H1 (cell line): ENCODE data around the gene LTF. TPM values are rescaled to one million over a fixed set of nuclear protein-coding genes. Genes with fewer than 3 reads are reported as not detected.

Source experiments
- CTBP2 ChIP-seq: IDR thresholded peaks from 2 replicates; pipeline ENCODE4 v1.7.0; 2011; ENCODE audit warnings: borderline replicate concordance, mild to moderate bottlenecking, moderate library complexity, mixed read lengths, low read length; ENCODE audit not compliant: insufficient read depth, insufficient read length
- GABPA ChIP-seq: IDR thresholded peaks from 2 replicates; pipeline ENCODE4 v1.6.1; 2011; ENCODE audit warnings: mild to moderate bottlenecking, low read length, moderate library complexity, borderline replicate concordance; ENCODE audit not compliant: insufficient read depth
- HDAC2 ChIP-seq, 2 experiments: fragments of 300-600 bp in 1 of 2; sonication (generic) in 1 of 2; IDR thresholded peaks; 2 replicates each; pipeline ENCODE4 v1.6.1; 2011 to 2012; ENCODE audit warnings: low read depth in 2 of 2, low read length in 2 of 2, mild to moderate bottlenecking in 2 of 2, moderate library complexity in 2 of 2, borderline replicate concordance in 1 of 2, inconsistent platforms in 1 of 2
- POLR2AphosphoS5 ChIP-seq: IDR thresholded peaks from 2 replicates; pipeline ENCODE4 v1.6.1; 2011; ENCODE audit warnings: low read depth, low read length
- RNF2 ChIP-seq: fragments of 200-900, 300-1000 bp; sonication (generic); IDR thresholded peaks from 2 replicates; pipeline ENCODE4 v1.7.1; 2016; ENCODE audit warnings: borderline replicate concordance, low read depth, mild to moderate bottlenecking, antibody characterized with exemption, low read length; ENCODE audit not compliant: poor library complexity, severe bottlenecking; ENCODE audit errors: missing control alignments
- SAP30 ChIP-seq: fragments of 300-600 bp; sonication (generic); IDR thresholded peaks from 2 replicates; pipeline ENCODE4 v1.7.1; 2012; ENCODE audit warnings: low read length, moderate library complexity, mild to moderate bottlenecking, inconsistent platforms; ENCODE audit not compliant: insufficient read depth, insufficient replicate concordance
- TAF1 ChIP-seq: IDR thresholded peaks from 2 replicates; pipeline ENCODE4 v1.6.1; 2011; ENCODE audit warnings: mild to moderate bottlenecking, low read depth, low read length
- polyA plus RNA-seq, 7 experiments: library from polyadenylated mRNA; depleted of rRNA in 3 of 7; stranded (reverse) in 5 of 7; unstranded in 2 of 7; fragments of >200 nt in 5 of 7; fragments of 200-250 nt in 2 of 7; gene quantifications; 1 replicate in 5 of 7; 2 replicates in 1 of 7; 4 replicates in 1 of 7; pipeline versions ENCODE4 v1.2.1 to v1.2.3, GENCODE V29; 2011 to 2013; ENCODE audit warnings: missing spikeins in 2 of 7, mixed read lengths in 2 of 7
- total RNA-seq: library from RNA; stranded (reverse); fragmentation: NEBNext Ultra II Directional; extraction: Animal tissue kit (Norgen Biotek cat#: 25700); gene quantifications from 2 replicates; pipeline ENCODE4 v1.2.1, GENCODE V29; 2021

The LTF gene
- total and polyA plus RNA-seq, 2 of the 8 experiments (the other 6 are each of a cell fraction or from before 2014, with no cell fraction given), result 0.23 to 0.99 TPM

DNA sequence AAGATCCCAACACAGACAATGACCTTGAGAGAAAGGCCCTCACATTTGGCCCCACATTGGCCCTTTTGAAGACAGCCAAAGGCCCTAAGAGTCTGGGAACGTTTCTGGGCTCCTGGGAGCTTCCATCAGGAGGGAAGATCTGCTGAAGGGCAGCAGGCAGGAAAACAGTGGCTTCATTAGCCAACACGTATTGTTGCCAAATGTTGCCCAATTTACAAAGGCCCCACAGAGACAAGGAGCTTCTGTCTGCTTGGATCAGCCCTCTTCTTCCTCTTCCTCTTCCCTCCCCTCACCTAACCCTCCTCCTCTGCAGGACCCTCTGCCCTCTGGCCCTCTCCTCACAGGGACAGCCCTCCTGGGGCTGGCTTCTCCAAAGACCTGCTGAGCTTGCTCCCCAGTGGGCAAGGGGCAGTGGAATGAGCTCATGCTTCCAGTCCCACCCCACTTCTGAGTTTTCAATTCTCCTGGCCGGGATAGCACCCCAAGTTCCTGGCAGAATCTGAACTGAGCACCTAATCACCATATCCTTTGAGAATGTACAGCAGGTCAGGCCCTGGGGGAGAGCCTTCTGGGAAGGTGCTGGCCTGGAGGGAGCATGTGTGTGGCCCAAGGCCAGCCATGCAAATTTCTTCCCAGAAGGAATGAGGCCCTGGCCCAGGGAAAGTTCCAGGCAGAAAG is 5.1 kb upstream of the LTF start (continued):
- TF ChIP-seq SAP30 (no peak), POLR2AphosphoS5 (no peak), HDAC2 (IDR thresholded peaks at IDR 0.05; ENCODE audit: borderline replicate concordance in 1 of 2, low read depth in 2 of 2, low read length in 2 of 2) (no peak), GABPA (no peak), CTBP2 (no peak), RNF2 (no peak), TAF1 (no peak)
